ENCODE data around the gene APBA3.
"Not testable (repeated sequence)": the region's sequence is repeated elsewhere in the genome, so short reads cannot be mapped to it uniquely, and the experiment has no call there.

Gene APBA3

DNA sequence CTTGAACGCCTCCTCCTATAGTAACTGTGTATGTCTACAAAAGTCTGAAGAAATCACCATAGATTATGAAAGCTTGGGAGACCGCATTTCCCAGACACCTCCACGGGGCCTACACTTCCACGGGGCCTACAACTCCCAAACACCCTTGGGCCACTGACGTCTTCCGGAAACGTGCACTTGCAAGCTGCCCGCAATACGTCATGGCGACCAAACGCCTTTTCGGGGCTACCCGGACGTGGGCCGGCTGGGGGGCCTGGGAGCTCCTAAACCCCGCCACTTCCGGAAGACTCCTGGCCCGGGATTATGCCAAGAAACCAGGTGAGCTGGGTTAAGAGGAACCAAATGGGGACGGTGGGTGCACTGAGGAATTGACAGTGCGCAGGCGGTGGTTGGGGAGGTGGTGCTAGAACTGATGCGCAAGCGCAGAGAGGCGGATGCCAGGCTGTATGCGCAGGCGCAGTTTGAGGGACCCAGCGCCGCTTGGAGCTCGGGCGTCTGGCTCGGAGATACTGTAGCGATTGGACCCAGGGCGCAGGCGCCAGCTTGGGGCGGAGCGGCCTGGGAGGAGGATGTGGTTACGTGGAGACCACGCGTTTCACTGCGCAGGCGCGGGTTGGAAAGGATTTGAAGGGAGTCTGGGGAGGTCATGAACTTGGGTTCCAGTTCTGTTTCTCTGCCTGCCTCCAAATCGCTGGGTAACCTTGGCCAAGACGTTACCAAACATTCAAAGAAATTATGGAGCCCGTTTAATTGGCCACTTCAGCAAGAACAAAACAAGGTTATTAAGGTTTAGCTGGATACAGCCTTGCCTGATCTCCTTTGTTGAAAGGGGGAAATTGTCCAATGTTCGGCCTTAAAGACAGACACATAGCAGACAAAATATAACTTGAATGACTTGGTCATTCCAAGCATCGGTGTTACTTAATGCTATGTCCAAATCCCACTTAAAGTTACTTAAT, 1.3 kb upstream of the APBA3 start, which contains the start of gene MRPL54:
Gene MRPL54, plus strand, starts transcription at position 182 of the 959 bp plus-strand sequence. Its CDS starts 19 bp downstream, at position 201.
- peak within 1 kb of the TSS; percentile 98 for H3K4me3 ChIP-seq (ENCODE audit: low read depth, low read length)
- TF ChIP-seq, protein P1, sequence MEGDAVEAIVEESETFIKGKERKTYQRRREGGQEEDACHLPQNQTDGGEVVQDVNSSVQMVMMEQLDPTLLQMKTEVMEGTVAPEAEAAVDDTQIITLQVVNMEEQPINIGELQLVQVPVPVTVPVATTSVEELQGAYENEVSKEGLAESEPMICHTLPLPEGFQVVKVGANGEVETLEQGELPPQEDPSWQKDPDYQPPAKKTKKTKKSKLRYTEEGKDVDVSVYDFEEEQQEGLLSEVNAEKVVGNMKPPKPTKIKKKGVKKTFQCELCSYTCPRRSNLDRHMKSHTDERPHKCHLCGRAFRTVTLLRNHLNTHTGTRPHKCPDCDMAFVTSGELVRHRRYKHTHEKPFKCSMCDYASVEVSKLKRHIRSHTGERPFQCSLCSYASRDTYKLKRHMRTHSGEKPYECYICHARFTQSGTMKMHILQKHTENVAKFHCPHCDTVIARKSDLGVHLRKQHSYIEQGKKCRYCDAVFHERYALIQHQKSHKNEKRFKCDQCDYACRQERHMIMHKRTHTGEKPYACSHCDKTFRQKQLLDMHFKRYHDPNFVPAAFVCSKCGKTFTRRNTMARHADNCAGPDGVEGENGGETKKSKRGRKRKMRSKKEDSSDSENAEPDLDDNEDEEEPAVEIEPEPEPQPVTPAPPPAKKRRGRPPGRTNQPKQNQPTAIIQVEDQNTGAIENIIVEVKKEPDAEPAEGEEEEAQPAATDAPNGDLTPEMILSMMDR (IDR thresholded peaks at IDR 0.05; ENCODE audit: low read depth, low read length), result no peak

DNA sequence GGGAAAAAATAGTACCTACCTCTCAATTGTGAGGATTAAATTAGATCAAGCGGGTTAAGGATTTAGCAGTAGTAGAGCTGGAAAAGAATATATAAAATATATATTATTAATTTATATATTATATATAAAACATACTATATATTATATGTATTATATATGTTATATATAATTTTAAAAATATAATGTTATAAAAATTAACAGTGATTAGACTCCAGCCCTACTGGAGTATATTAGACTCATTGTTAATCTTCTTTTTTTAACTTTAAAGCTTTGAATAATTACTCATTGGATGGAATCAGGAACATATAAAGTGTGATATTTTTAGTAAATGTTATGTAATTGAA, 610 bp upstream of the APBA3 start:
- TF ChIP-seq, protein P1 (IDR thresholded peaks at IDR 0.05; ENCODE audit: low read depth, low read length), result no peak
- H3K4me3 ChIP-seq (ENCODE audit: low read depth, low read length), result peak overlapping the region; percentile 91

DNA sequence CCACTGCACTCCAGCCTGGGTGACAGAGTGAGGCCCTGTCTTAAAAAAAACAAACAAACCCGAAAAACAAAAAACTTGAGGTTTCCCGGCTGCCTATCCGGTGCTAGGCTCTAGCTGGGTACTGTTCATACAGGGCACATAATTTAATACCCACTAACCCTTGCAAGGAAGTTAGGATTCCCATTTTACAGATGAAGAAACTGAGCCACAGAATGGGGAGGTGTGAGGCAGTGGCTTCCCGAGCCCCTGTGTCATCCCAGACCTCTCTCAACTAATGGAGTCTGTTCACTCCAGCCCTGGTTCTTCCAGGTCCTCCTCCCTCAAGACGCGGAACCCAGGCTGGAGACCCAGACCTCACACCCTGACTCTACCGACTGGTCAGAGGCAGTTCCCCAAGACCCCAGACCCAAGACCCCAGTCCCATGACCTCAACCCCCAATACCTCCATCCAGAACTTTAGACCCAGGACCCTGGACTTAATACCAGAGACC, 576 bp downstream of the APBA3 start:
- TF ChIP-seq, protein P1 (IDR thresholded peaks at IDR 0.05; ENCODE audit: low read depth, low read length), result no peak

DNA sequence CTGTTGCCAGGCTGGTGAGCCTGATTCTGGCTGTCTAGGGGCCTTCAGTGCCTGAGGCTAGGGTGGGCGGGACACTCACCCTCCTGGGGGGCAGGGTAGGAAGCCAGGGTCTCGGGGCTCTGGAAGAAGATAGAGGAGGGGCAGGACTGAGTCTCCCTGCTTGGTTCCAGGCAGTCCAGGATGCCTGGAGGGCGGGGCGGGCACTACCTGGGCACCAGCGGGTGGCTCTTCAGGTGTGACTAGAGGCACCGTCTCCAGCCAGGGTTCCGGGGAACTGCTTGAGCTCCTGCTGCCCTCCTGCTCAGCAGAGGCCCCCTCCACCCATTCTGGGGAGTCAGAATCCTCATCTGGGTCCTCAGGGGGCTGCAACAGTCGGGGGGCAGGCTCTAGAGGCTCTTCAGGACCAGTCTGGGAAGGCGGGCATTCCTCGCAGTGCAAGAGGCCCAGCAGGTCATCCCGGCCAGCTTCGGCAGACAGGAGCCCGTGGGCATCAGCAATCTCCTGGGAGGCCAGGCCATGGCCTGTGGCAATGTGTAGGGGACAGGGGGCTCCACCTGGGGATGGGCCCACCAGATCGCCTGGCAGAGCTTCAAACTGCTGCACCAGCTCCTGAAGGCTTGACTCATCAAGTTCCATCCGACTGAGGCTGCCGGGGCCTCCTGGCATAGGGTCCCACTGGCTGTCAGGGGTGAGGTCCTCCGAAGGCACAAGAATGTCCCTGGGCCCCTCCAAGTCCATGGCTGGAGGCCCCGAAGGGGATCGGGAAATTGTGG, 1.8 kb downstream of the APBA3 start:
- TF ChIP-seq, protein P1 (IDR thresholded peaks at IDR 0.05; ENCODE audit: low read depth, low read length), result no peak
- no peak overlapping the region for H3K4me3 ChIP-seq (ENCODE audit: low read depth, low read length)

More for the DNA sequence above, 576 bp downstream of the APBA3 start:
- peak overlapping the region; percentile 98 for H3K4me3 ChIP-seq (ENCODE audit: low read depth, low read length)

GRCh38 chr19:3758297-3758696, 3.2 kb downstream of the APBA3 start:
- H3K4me3 ChIP-seq (ENCODE audit: low read depth, low read length), result not testable (repeated sequence)

- H3K4me3 ChIP-seq (ENCODE audit: low read depth, low read length), result not testable (repeated sequence)
Observed at GRCh38 chr19:3757705-3758104, 3.8 kb downstream of the APBA3 start.

GRCh38 chr19:3753631-3754410, 7.7 kb downstream of the APBA3 start:
- H3K4me3 ChIP-seq (ENCODE audit: low read depth, low read length), result no peak overlapping the region
- TF ChIP-seq, protein P1 (IDR thresholded peaks at IDR 0.05; ENCODE audit: low read depth, low read length), result no peak

All from WI38 (cell line).